Measurements from ENCODE around the gene NAV3. TPM values are rescaled to one million over a fixed set of nuclear protein-coding genes. Genes with fewer than 3 reads are reported as not detected.

Gene NAV3
- total and polyA plus RNA-seq, 7 donors = 0.50 to 13.3 (median 6.8) TPM; not detected in 1

DNA sequence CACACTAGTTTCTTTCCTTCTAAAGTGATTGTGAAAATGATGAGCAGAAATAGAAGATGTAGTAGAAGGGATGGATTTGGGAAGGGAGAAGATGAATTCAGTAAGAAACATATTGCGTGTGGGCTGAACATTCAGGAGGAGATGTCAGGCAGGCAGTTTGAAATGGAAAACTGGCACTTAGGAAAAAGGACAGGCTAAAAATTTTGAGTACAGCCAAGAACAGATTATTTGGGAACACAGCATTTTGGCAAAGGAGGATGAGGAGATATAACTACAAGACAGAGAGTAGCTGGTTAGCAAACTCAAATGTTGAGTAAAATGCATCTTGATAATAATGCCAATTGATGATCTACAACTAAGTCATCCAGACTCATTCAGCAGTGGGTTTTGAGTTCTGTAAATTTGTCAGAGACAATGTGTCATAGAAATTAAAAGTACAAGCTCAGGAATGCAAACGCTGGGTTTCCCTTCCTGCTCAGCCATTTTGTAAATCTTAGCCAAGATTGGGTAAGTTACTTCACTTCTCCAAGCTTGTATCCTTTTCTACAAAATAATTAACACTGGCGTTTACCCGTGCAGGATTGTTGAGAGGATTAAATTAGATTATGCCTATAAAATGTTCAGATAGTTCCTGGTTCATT is 255.0 kb downstream of the NAV3 start:
- intact Hi-C loops (cut with DNase I) = no loop called here
- Histone ChIP-seq H3K36me3 (no peaks in the 10 kb centered on the region), H3K4me3 (no peak overlapping the region), H3K27ac (no peak overlapping the region), H3K9me3 (no peaks in the 10 kb centered on the region), H3K4me1 (peaks cover 0 to 3% (median 0%) of the 10 kb centered on the region in 4 donors), H3K27me3 (no peaks in the 10 kb centered on the region)
- DNase-seq = no peak
- WGBS, 2 donors = 77 to 81% methylated on average over 4 of the region's 4 CpGs
- no peak for TF ChIP-seq EP300 (IDR thresholded peaks at IDR 0.05)
- TF ChIP-seq POLR2AphosphoS5 (IDR thresholded peaks at IDR 0.05) = no peak
- TF ChIP-seq, protein P1, sequence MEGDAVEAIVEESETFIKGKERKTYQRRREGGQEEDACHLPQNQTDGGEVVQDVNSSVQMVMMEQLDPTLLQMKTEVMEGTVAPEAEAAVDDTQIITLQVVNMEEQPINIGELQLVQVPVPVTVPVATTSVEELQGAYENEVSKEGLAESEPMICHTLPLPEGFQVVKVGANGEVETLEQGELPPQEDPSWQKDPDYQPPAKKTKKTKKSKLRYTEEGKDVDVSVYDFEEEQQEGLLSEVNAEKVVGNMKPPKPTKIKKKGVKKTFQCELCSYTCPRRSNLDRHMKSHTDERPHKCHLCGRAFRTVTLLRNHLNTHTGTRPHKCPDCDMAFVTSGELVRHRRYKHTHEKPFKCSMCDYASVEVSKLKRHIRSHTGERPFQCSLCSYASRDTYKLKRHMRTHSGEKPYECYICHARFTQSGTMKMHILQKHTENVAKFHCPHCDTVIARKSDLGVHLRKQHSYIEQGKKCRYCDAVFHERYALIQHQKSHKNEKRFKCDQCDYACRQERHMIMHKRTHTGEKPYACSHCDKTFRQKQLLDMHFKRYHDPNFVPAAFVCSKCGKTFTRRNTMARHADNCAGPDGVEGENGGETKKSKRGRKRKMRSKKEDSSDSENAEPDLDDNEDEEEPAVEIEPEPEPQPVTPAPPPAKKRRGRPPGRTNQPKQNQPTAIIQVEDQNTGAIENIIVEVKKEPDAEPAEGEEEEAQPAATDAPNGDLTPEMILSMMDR (IDR thresholded peaks at IDR 0.05) = no peak
- no peak for TF ChIP-seq POLR2A (IDR thresholded peaks at IDR 0.05)

DNA sequence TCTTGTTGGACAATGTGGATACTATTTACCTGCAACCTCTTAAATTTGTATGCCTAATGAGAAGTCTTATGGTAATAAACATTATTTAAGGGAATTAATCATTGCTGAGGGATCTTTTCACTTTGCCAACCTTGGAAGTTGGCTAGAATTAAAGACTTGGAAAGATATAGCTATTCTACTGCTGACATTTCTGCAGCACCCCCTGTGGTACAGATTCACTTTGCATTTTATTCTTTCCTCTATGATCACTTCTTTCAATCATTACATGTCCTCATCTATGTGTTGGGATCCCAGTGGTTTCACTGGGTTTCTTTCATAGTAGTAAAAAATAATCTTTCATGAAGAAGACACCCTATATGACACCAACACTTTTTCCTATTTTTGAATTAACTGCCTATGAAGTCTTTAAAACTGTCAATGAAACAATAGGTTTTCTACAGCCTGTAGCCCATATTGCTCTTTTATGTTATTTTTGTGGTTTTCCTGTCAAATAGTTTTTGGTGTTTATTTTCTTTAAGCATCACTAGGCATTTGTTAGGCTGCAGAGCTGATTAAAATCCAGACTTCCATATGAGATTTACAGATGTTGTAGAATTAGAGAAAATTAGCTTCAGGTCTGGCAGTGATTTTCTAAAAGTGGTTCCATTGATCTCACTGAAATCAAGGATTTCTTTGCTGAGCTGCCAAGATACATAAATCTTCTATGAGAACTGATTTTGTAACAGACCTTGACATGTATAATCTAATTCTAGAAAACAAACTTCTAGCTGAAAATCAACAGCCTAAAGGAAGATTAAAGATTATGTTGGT is 256.1 kb downstream of the NAV3 start:
- DNase-seq = no peak
- Histone ChIP-seq H3K36me3 (no peaks in the 10 kb centered on the region), H3K9me3 (no peaks in the 10 kb centered on the region), H3K27me3 (no peaks in the 10 kb centered on the region), H3K4me3 (no peak overlapping the region), H3K4me1 (peaks cover 0 to 3% (median 0%) of the 10 kb centered on the region in 4 donors), H3K27ac (no peak overlapping the region)
- no peak for TF ChIP-seq EP300 (IDR thresholded peaks at IDR 0.05)
- TF ChIP-seq POLR2AphosphoS5 (IDR thresholded peaks at IDR 0.05) = no peak
- no peak for TF ChIP-seq POLR2A (IDR thresholded peaks at IDR 0.05)
- TF ChIP-seq, protein P1 (IDR thresholded peaks at IDR 0.05) = no peak
- intact Hi-C loops (cut with DNase I) = no loop called here

DNA sequence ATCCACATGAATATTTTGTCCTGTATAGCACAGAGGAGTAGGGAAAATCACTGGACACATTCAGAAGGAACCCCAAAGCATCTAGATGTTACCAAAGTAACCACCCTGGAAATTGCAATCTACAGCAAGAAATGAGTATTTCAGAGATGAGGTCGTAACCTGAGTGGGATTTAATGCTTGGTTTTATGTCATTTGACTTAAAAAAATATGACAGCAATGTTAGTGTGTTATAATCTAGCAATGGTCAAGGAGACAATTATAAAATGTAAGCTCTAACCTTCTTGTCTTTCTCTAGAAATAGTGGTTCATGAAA is 256.6 kb downstream of the NAV3 start:
- Histone ChIP-seq H3K36me3 (no peaks in the 10 kb centered on the region), H3K9me3 (no peaks in the 10 kb centered on the region), H3K27me3 (no peaks in the 10 kb centered on the region), H3K4me1 (peaks cover 0 to 3% (median 0%) of the 10 kb centered on the region in 4 donors), H3K27ac (no peak overlapping the region), H3K4me3 (no peak overlapping the region)
- TF ChIP-seq EP300 (IDR thresholded peaks at IDR 0.05) = no peak
- no peak for TF ChIP-seq POLR2AphosphoS5 (IDR thresholded peaks at IDR 0.05)
- TF ChIP-seq, protein P1 (IDR thresholded peaks at IDR 0.05) = no peak
- no peak for TF ChIP-seq POLR2A (IDR thresholded peaks at IDR 0.05)
- WGBS, 2 donors = 75 to 85% methylated on average over 1 of the region's 1 CpG
- DNase-seq = no peak
- intact Hi-C loops (cut with DNase I) = no loop called here

DNA sequence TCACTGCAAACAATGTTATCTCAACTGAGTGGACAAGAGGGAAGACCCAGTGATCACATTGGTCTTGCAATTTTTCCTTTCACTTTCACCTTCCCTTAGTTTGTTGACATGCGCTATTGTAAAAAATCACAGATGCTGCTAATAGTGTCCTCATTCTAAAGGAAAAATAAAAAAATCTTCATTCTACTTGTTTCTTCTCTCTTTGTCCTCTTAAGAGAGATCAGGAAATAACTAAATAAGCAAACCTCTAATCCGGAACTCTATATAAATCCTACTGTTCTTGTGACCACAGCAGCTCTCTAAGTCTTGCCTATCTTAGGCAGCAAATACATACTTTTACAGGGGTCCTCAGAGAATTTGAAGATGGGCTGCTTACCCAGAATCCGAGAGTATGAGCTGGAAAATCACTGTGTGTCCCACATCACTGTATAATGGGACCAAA is 257.7 kb downstream of the NAV3 start:
- peak overlapping the region in 2 of 4 donors; percentile 10 to 24 for H3K4me3 ChIP-seq
- intact Hi-C loops (cut with DNase I) = no loop called here
- no peaks in the 10 kb centered on the region for H3K27me3 ChIP-seq
- H3K36me3 ChIP-seq = no peaks in the 10 kb centered on the region
- 51 to 64% methylated on average over 3 of the region's 3 CpGs for WGBS, 2 donors
- H3K9me3 ChIP-seq = no peaks in the 10 kb centered on the region
- H3K4me1 ChIP-seq = peaks cover 0 to 3% (median 0%) of the 10 kb centered on the region in 4 donors
- no peak overlapping the region for H3K27ac ChIP-seq
- TF ChIP-seq POLR2A (IDR thresholded peaks at IDR 0.05) (no peak), POLR2AphosphoS5 (IDR thresholded peaks at IDR 0.05) (no peak), EP300 (IDR thresholded peaks at IDR 0.05) (no peak)
- TF ChIP-seq, protein P1 (IDR thresholded peaks at IDR 0.05) = no peak
- no peak for DNase-seq

Measured in sigmoid colon (tissue), 7 donors.